Measurements from ENCODE around the gene NAT8L.

GRCh38 chr4:2045518-2045951 lies 13.6 kb upstream of the NAT8L start:
- TF ChIP-seq POLR2A (IDR thresholded peaks at IDR 0.05) = no peak
- TF ChIP-seq, protein P1, sequence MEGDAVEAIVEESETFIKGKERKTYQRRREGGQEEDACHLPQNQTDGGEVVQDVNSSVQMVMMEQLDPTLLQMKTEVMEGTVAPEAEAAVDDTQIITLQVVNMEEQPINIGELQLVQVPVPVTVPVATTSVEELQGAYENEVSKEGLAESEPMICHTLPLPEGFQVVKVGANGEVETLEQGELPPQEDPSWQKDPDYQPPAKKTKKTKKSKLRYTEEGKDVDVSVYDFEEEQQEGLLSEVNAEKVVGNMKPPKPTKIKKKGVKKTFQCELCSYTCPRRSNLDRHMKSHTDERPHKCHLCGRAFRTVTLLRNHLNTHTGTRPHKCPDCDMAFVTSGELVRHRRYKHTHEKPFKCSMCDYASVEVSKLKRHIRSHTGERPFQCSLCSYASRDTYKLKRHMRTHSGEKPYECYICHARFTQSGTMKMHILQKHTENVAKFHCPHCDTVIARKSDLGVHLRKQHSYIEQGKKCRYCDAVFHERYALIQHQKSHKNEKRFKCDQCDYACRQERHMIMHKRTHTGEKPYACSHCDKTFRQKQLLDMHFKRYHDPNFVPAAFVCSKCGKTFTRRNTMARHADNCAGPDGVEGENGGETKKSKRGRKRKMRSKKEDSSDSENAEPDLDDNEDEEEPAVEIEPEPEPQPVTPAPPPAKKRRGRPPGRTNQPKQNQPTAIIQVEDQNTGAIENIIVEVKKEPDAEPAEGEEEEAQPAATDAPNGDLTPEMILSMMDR (IDR thresholded peaks at IDR 0.05 in 4 of 5, conservative IDR thresholded peaks at IDR 0.05 in 1 of 5) = no peak
